Activated CD8-positive, alpha-beta memory T cell treated with anti-CD3 and anti-CD28 coated beads for 4 hours (primary cell): Measurements from ENCODE around the gene PTPRE.

Source experiments
- DNase-seq, 2 donors: peaks; one replicate each; pipeline ENCODE4 v3.0.0-alpha.2; 2020; ENCODE audit warnings: low read depth in 2 of 2

The PTPRE gene

DNA sequence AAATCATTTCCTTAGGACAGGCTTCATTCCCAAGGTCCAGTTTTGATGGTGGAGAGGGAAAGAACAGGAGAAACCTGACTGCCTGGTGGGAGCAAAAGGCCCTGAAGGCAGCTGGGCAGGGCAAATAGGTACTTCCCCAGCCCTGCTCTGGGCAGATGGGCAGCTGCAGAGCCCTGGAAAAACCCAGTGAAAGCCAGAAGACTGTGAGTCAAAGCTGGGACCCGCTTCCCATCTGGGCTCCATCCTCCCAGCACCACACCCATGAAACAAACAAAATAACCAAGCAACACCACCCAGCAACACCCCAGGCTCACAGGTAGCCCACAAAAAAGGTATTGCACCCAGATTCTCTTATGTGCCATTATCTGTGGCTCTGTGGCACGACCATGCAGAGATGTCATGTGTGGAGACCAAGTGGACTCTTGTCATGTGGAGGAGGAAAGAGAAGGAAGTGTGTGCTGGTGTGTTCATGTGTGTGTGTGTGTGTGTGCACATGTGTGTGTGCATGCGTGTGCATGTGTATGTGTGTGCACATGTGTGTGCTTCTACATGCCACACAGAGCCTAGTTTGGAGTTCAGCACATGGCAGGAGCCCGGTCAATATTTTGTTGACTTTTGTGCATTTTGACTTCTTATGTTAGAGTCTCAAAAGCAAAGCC is 24.0 kb upstream of the PTPRE start:
- DNase-seq: no peak

- no peak for DNase-seq
Observed at GRCh38 chr10:127883516-127883915, 23.4 kb upstream of the PTPRE start.

DNA sequence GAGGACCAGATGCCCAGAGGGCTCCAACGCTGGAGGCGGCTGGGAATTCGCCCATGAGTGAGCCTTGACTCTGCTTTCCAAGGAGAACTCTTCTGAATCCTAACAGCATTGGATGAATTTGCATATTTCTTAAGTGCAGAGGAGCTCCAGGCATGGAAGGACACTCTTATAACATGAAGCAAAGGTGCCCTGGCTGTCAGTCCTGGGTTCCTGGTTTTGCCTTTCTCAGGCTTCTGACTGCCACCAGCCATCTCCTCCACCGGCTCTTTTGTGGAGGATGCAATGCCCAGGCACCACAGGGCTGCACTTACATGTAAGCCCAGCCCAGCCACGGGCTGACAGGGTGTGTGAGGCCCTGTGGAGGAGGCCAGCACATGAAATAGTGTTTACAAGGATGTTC is 22.4 kb upstream of the PTPRE start:
- no peak for DNase-seq

- DNase-seq: no peak
Observed at GRCh38 chr10:127886371-127887051, 20.4 kb upstream of the PTPRE start.

GRCh38 chr10:127887541-127888415 is 19.1 kb upstream of the PTPRE start:
- no peak for DNase-seq

DNA sequence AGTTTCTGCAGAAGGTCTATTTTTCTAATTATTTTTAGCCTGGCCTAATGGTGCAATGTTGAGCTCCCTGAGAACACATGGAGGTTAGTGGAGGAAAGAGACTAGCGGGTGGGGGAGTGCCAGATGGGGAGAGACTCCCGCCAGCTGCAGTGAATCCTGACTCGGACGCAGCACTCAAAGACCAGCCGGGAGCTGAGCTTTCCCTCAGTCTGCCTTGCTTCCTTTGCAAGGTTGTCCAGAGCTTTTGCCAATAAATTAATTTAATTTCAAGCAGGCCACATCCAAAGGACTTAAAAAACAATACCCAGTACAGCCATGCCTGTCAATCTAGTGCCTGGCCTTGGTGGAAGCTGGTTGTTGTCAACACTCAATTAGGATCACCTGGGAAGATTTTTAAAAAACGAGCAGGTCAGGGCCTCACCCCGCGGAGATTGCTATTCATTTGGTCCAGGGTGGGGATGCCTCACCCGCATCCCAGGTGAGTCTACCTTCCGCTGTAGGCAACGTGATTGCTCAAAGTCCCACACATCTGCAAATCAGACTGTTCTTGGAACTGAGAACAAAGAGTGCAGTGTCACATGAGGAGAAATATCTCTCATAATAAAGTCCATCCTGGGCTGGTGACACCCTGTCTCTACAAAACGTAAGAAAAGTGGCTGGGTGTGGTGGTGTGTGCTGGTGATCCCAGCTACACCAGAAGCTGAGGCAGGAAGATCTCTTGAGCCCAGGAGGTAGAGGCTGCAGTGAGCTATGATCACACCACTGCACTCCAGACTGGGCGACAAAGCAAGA is 18.2 kb upstream of the PTPRE start:
- DNase-seq: no peak

DNA sequence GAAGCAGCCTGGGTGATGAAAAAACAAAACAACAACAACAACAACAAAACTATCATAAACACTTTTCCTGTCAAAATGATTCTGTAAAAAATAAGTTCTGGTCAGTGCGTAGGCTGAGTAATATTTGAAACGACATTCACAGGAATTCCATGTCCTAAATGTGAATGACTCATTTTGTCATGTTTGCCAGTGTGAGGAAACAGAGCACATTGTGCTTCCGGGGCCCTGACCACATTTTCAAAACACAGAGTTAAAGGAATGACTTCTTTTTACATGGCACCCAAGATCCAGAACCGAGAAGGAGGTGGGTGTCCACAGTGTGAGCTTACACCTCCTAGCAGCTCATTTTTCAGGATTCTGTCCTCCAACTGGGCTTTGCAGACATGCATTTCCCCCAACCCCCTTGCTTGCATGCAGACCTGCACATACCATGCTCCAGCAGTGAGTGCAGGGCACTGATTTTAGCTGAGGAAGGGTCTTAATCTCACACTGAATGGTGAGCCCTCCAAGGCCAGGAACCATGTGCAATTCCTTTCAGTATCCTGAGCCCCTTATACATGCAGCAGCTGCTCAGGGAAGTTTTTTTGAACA is 17.2 kb upstream of the PTPRE start:
- DNase-seq: no peak

- DNase-seq: no peak
Observed at GRCh38 chr10:127890216-127890615, 16.7 kb upstream of the PTPRE start.

GRCh38 chr10:127890832-127891334 is 16.0 kb upstream of the PTPRE start:
- DNase-seq: no peak

DNA sequence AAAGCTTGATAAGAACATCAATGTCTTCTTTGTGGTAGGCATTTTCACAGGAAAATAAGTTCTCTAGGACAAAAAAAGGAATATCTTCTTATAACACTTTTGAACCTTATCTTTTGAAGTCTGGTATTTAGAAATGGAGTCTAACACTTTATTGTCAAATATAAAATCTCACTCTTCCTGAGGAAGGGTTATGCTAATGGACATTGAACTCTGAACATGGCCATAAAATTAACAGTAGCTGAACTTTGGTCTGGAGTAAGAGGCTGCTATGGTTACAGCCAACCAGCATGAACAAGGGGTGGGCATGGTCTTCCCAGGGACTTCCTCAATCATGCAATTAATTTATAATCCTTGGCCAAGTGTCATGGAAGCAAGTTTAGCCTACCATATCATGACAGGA is 14.2 kb upstream of the PTPRE start, which contains the start of gene CLRN3:
Gene CLRN3, minus strand, starts transcription at position 199 of the 400 bp plus-strand sequence. Its CDS starts 157 bp downstream, at position 42.
- DNase-seq: no peak

- DNase-seq: no peak
Observed at GRCh38 chr10:127894146-127894545, 12.8 kb upstream of the PTPRE start.

- no peak for DNase-seq
Observed at GRCh38 chr10:127896590-127896989, 10.3 kb upstream of the PTPRE start.

DNA sequence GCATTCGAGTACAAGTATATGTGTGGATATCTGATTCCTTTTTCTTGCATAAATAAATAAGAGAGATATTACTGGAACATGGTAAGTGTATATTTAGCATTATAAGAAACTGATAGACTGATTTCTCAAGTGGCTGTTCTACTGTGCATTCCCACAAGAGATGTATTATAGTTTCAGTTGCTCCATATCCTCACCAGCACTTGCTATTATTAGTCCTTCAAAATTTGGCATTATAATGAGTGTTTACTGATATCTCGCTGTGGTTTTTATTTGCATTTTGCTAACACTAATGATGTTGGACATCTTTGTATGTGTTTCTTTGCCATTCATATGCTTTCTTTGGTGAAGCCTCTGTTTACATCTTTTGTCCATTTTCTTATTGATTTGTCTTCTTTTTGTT is 9.7 kb upstream of the PTPRE start:
- DNase-seq: no peak

DNA sequence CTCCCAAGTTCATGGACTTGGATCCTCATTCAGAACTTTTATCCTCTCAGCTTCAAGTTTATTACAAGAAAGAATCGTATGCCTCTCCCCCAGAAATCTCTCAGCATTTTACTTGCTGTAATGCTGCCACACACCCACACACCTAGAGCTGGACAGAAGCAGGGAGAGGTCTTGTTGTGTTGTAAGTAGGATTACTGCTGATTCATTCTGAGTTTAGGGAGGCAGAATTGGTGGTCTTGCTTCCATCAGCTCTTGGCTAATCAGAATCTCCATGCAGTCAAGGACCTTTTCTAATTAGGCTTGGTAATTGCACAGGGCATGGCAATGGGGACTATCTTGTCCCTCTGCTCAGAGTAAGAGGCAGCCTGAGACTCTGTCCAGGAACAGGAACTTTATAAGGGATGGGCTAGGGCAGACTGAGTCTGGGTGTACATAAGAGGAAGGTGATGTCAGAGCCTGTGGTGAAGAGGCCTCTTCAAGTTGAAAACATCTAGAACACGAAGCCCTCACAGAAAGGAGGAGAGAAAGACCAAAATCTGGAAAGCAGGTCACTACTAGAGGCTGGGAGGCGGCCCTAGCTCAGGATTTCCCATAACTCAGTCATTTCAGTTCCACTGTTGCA is 7.0 kb upstream of the PTPRE start:
- no peak for DNase-seq

DNA sequence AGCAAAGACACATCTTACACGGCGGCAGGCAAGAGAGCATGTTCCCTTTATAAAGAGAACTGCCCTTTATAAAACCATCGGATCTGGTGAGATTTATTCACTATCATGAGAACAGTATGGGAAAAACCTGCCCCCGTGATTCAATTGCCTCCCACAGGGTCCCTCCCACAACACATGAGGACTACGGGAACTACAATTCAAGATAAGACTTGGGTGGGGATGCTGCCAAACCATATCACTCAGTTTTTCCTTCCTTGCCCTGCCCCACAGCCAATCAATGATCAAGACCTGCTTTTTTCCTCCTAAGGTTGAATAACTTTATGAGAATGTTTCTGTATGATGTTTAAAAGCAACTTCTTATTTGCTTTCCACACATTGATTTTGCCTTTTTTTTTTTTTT is 3.1 kb upstream of the PTPRE start:
- no peak for DNase-seq

- DNase-seq: no peak
Observed at GRCh38 chr10:127904311-127905000, 2.4 kb upstream of the PTPRE start.

DNA sequence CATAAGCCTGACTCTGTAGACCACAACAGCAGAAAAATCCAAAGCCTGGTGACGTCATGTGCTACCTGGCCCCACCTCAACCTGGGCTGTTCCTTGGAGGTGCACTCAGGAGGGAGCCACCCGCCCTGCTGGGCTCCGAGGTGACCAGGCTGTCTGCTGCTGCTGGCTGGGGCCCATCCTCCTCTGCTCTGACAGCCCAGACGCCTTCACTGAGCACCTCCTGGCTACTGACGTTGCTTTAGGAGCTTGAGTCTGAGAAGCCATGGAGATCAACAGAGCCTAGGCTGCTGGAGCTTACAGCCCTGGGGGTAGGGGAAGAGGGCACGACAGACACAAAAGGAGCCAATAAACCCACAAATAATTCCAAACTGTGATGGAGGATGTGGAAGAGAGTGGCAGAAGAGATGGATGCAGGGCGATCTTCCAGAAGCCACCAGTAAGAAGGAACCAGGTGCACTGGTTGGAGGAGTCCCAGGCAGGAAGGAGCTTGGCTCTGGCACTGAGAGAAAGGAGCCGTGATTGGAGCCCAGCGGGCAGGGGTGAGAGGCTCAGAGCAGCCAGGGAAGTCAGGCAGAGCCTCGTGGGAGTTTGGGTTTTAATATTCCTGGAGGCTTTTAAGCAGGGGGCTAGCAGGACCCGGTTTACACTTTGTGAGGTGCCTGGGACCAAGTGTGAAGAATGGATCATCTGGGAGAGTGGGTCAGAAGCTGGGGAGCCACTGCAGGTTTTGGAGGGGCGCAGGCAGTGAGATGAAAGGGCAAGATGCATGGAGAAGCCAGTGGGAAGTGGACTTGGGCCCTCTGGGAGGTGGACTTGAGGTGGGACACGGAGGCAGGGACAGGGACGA is 1.7 kb upstream of the PTPRE start:
- no peak for DNase-seq

- DNase-seq: no peak
Observed at GRCh38 chr10:127905848-127906261, 1.0 kb upstream of the PTPRE start.
